ENCODE measurements around the gene OSBPL8.

DNA sequence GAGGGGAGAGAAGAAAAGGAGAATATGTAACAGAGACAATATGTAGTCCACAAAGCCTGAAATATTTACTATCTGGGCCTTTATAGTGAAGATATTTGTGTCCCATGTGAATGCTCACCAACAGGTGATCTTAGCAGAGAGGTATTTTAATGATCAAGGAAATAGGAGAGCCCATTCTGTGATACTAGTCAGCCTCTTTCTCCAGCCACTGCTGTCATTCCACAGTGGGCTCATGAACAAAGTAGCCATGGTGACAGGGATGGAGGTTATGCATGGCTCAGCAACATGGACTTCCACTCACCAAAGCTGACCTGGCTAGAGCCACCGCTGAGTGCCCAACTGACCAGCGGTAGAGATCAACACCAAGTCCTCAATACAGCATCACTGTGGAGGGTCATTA, 58.2 kb downstream of the OSBPL8 start:
- no peak for TF ChIP-seq ARNTL (CRISPR knock-in tag; IDR thresholded peaks at IDR 0.05; ENCODE audit: borderline replicate concordance, low read depth)
- no peak for TF ChIP-seq TOX (CRISPR knock-in tag; IDR thresholded peaks at IDR 0.05; ENCODE audit: borderline replicate concordance)
- no peak for TF ChIP-seq BACH2 (CRISPR knock-in tag; IDR thresholded peaks at IDR 0.05; ENCODE audit: borderline replicate concordance)
- TF ChIP-seq CSDC2 (CRISPR knock-in tag; IDR thresholded peaks at IDR 0.05), result no peak
- TF ChIP-seq ZFP3 (CRISPR knock-in tag; IDR thresholded peaks at IDR 0.05), result no peak
- TF ChIP-seq, protein P1, sequence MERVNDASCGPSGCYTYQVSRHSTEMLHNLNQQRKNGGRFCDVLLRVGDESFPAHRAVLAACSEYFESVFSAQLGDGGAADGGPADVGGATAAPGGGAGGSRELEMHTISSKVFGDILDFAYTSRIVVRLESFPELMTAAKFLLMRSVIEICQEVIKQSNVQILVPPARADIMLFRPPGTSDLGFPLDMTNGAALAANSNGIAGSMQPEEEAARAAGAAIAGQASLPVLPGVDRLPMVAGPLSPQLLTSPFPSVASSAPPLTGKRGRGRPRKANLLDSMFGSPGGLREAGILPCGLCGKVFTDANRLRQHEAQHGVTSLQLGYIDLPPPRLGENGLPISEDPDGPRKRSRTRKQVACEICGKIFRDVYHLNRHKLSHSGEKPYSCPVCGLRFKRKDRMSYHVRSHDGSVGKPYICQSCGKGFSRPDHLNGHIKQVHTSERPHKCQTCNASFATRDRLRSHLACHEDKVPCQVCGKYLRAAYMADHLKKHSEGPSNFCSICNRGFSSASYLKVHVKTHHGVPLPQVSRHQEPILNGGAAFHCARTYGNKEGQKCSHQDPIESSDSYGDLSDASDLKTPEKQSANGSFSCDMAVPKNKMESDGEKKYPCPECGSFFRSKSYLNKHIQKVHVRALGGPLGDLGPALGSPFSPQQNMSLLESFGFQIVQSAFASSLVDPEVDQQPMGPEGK (CRISPR knock-in tag; IDR thresholded peaks at IDR 0.05; ENCODE audit: borderline replicate concordance), result no peak
- TF ChIP-seq ZNF565 (CRISPR knock-in tag; conservative IDR thresholded peaks at IDR 0.05; ENCODE audit: low read depth), result no peak
- TF ChIP-seq, protein P2, sequence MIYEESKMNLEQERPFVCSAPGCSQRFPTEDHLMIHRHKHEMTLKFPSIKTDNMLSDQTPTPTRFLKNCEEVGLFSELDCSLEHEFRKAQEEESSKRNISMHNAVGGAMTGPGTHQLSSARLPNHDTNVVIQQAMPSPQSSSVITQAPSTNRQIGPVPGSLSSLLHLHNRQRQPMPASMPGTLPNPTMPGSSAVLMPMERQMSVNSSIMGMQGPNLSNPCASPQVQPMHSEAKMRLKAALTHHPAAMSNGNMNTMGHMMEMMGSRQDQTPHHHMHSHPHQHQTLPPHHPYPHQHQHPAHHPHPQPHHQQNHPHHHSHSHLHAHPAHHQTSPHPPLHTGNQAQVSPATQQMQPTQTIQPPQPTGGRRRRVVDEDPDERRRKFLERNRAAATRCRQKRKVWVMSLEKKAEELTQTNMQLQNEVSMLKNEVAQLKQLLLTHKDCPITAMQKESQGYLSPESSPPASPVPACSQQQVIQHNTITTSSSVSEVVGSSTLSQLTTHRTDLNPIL (CRISPR knock-in tag; IDR thresholded peaks at IDR 0.05; ENCODE audit: low read depth), result no peak
- no peak for TF ChIP-seq RARB (CRISPR knock-in tag; IDR thresholded peaks at IDR 0.05)
- no peak for TF ChIP-seq ZNF70 (CRISPR knock-in tag; IDR thresholded peaks at IDR 0.05)
- no peak for TF ChIP-seq ESRRG (CRISPR knock-in tag; IDR thresholded peaks at IDR 0.05)
- no peak for TF ChIP-seq ZFP30 (CRISPR knock-in tag; IDR thresholded peaks at IDR 0.05)
- TF ChIP-seq ISL1 (CRISPR knock-in tag; IDR thresholded peaks at IDR 0.05), result no peak
- TF ChIP-seq OSR1 (CRISPR knock-in tag; IDR thresholded peaks at IDR 0.05), result no peak
